Measurements from ENCODE around the gene RTP3. TPM values are rescaled to one million over a fixed set of nuclear protein-coding genes. Genes with fewer than 3 reads are reported as not detected.
A peak's percentile ranks its signal among the peaks of the same experiment; 100 is the strongest.

RTP3 gene
- total RNA-seq, 2 experiments from 2014 or later: not detected

DNA sequence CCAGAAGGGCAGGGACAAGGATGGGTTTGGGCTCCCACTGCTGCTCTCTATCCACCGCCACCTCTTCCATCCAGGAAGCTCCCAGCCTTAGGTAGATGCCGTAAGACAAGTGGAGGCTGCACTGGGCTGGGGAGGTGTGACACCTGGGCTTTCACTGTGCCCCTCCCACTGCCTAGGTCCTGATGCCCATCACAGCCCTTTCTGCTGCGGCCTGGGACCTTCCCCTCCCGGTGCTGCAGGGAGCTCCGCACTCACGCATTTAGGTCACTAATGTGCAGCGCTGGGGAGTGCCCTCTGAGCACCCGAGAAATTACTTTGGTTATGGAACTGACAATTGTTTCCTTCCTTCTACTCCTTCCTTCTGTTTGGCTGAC lies 33.9 kb upstream of the RTP3 start:
- Mint-ChIP-seq H3K27me3 (peaks cover 76% of the 10 kb centered on the region), H3K27ac (no peak overlapping the region), H3K36me3 (no peaks in the 10 kb centered on the region), H3K4me3 (no peak overlapping the region), H3K9me3 (ENCODE audit: low read depth) (peaks cover 4% of the 10 kb centered on the region), H3K4me1 (peaks cover 6% of the 10 kb centered on the region)
- ATAC-seq (no peak), DNase-seq (peak; percentile 28)
- CTCF ChIA-PET: interaction anchor here (1.7 kb wide), 1 partner anchor 25 kb away, joined by 8 read pairs; no protein-coding TSS in a partner anchor

GRCh38 chr3:46464326-46465195 lies 33.2 kb upstream of the RTP3 start, which contains the start of gene LTF:
Gene LTF (minus strand): TSS chr3:46464905. CDS start chr3:46464867, 38 bp downstream.
- H3K9me3 Mint-ChIP-seq (ENCODE audit: low read depth): peaks cover 4% of the 10 kb centered on the region
- no peaks in the 10 kb centered on the region for H3K36me3 Mint-ChIP-seq
- no peak for ATAC-seq
- H3K4me3 Mint-ChIP-seq: no peak within 1 kb of the TSS
- H3K4me1 Mint-ChIP-seq: peaks cover 6% of the 10 kb centered on the region
- H3K27ac Mint-ChIP-seq: no peak within 1 kb of the TSS
- peaks cover 70% of the 10 kb centered on the region for H3K27me3 Mint-ChIP-seq
- DNase-seq: peak; percentile 18
- CTCF ChIA-PET: interaction anchor here (1.7 kb wide), 1 partner anchor 24 kb away, joined by 8 read pairs; no protein-coding TSS in a partner anchor

GRCh38 chr3:46465196-46465520 lies 32.6 kb upstream of the RTP3 start:
- H3K9me3 Mint-ChIP-seq (ENCODE audit: low read depth): peaks cover 4% of the 10 kb centered on the region
- DNase-seq: peak; percentile 15
- H3K27me3 Mint-ChIP-seq: peaks cover 64% of the 10 kb centered on the region
- CTCF ChIA-PET: interaction anchor here (1.1 kb wide), 1 partner anchor 15 kb away, joined by 3 read pairs; no protein-coding TSS in a partner anchor
- H3K27ac Mint-ChIP-seq: no peak overlapping the region
- H3K4me1 Mint-ChIP-seq: peaks cover 6% of the 10 kb centered on the region
- ATAC-seq: no peak
- H3K36me3 Mint-ChIP-seq: no peaks in the 10 kb centered on the region
- H3K4me3 Mint-ChIP-seq: no peak overlapping the region

- no peaks in the 10 kb centered on the region for H3K9me3 Mint-ChIP-seq (ENCODE audit: low read depth)
- H3K36me3 Mint-ChIP-seq: no peaks in the 10 kb centered on the region
- H3K27me3 Mint-ChIP-seq: peaks cover 57% of the 10 kb centered on the region
- no peak overlapping the region for H3K4me3 Mint-ChIP-seq
- CTCF ChIA-PET: interaction anchor here (1.1 kb wide), 1 partner anchor 16 kb away, joined by 3 read pairs; no protein-coding TSS in a partner anchor
- ATAC-seq: no peak
- DNase-seq: peak; percentile 23
- H3K4me1 Mint-ChIP-seq: peaks cover 6% of the 10 kb centered on the region
- H3K27ac Mint-ChIP-seq: no peak overlapping the region
Observed at GRCh38 chr3:46466273-46466672, 31.5 kb upstream of the RTP3 start.

DNA sequence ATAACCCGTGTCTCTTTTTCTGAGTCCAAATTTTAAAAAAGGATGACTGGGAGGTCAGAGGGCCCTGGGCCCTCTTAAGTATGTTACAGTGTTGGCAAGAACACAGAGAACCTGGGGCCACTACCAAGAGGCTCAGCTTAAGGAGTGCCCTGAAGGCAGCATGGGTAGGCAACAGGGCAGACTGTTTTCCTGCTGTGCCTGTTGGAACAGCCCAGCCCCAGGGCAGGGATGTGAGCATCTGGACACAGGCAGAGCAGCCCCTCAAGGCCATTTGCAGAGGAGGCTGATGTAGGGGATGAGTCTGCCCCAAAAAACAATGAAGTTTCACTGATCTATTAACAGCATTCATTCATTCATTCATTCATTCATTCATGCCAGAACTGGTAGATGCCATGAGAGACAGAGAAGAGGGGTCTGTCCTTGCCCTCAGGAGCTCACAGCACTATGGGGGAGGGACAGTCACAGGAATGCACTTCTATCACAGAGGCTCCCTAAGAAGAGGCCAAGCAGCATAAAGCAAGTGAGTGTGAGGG lies 30.8 kb upstream of the RTP3 start:
- peaks cover 6% of the 10 kb centered on the region for H3K4me1 Mint-ChIP-seq
- H3K9me3 Mint-ChIP-seq (ENCODE audit: low read depth): no peaks in the 10 kb centered on the region
- ATAC-seq: no peak
- CTCF ChIA-PET: no interaction called here
- no peaks in the 10 kb centered on the region for H3K36me3 Mint-ChIP-seq
- H3K27me3 Mint-ChIP-seq: peaks cover 52% of the 10 kb centered on the region
- H3K27ac Mint-ChIP-seq: no peak overlapping the region
- no peak overlapping the region for H3K4me3 Mint-ChIP-seq
- peak; percentile 14 for DNase-seq

DNA sequence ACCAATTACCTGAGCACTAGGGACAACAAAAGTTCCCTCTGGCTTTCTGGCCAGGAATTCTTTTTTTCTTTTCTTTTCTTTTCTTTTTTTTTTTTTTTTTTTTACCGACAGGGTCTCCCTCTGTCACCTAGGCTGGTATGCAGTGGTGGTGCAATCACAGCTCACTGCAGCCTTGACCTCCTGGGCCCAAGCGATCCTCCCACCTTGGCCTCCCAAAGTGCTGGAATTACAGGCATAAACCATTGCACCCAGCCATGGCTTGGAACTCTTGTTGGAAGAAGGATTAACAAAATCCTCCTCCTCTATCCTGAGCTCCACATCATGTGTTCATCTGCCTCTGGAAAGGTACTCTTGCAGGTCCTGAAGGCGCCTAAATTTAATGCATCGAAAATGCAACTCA lies 30.2 kb upstream of the RTP3 start:
- H3K9me3 Mint-ChIP-seq (ENCODE audit: low read depth): no peaks in the 10 kb centered on the region
- CTCF ChIA-PET: no interaction called here
- peaks cover 51% of the 10 kb centered on the region for H3K27me3 Mint-ChIP-seq

GRCh38 chr3:46468753-46469600 lies 28.8 kb upstream of the RTP3 start:
- DNase-seq: peak; percentile 37
- CTCF ChIA-PET: no interaction called here
- H3K36me3 Mint-ChIP-seq: no peaks in the 10 kb centered on the region
- H3K9me3 Mint-ChIP-seq (ENCODE audit: low read depth): peaks cover 2% of the 10 kb centered on the region
- no peaks in the 10 kb centered on the region for H3K4me1 Mint-ChIP-seq
- H3K27ac Mint-ChIP-seq: no peak overlapping the region
- H3K27me3 Mint-ChIP-seq: peaks cover 47% of the 10 kb centered on the region
- no peak for ATAC-seq
- H3K4me3 Mint-ChIP-seq: no peak overlapping the region

More for the DNA sequence above, 30.2 kb upstream of the RTP3 start:
- ATAC-seq (no peak), DNase-seq (no peak)
- H3K4me1 Mint-ChIP-seq: peaks cover 6% of the 10 kb centered on the region
- no peaks in the 10 kb centered on the region for H3K36me3 Mint-ChIP-seq
- H3K4me3 Mint-ChIP-seq: no peak overlapping the region
- no peak overlapping the region for H3K27ac Mint-ChIP-seq

DNA sequence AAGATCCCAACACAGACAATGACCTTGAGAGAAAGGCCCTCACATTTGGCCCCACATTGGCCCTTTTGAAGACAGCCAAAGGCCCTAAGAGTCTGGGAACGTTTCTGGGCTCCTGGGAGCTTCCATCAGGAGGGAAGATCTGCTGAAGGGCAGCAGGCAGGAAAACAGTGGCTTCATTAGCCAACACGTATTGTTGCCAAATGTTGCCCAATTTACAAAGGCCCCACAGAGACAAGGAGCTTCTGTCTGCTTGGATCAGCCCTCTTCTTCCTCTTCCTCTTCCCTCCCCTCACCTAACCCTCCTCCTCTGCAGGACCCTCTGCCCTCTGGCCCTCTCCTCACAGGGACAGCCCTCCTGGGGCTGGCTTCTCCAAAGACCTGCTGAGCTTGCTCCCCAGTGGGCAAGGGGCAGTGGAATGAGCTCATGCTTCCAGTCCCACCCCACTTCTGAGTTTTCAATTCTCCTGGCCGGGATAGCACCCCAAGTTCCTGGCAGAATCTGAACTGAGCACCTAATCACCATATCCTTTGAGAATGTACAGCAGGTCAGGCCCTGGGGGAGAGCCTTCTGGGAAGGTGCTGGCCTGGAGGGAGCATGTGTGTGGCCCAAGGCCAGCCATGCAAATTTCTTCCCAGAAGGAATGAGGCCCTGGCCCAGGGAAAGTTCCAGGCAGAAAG lies 28.0 kb upstream of the RTP3 start:
- Mint-ChIP-seq H3K4me1 (no peaks in the 10 kb centered on the region), H3K27me3 (peaks cover 46% of the 10 kb centered on the region), H3K36me3 (peaks cover 4% of the 10 kb centered on the region), H3K4me3 (no peak overlapping the region), H3K27ac (no peak overlapping the region), H3K9me3 (ENCODE audit: low read depth) (peaks cover 6% of the 10 kb centered on the region)
- peak; percentile 12 for DNase-seq
- CTCF ChIA-PET: interaction anchor here (1.0 kb wide), 1 partner anchor 89 kb away, joined by 3 read pairs; no protein-coding TSS in a partner anchor
- no peak for ATAC-seq

DNA sequence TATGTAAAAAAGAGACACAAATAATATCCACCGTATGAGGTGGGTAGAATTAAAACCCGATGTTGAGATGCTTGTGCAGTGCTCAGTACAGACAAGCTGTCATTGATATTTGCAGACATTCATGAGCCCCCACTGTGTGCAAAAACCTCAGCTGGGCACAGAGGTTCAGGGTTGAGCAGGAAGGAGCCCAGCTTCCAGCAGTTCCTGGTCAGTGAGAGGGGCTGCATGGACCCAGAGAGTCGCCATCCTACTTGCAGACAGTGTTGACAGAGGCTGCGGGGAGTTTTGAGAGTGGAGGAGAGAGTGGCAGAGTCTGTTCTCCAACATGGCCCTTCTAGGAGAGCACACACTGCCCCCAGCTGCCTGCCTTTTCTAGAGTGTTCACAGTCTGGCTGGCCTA lies 26.9 kb upstream of the RTP3 start:
- peaks cover 8% of the 10 kb centered on the region for H3K9me3 Mint-ChIP-seq (ENCODE audit: low read depth)
- H3K27me3 Mint-ChIP-seq: peaks cover 45% of the 10 kb centered on the region

GRCh38 chr3:46471371-46471914 lies 26.3 kb upstream of the RTP3 start:
- H3K27me3 Mint-ChIP-seq: peaks cover 41% of the 10 kb centered on the region

More for the DNA sequence above, 26.9 kb upstream of the RTP3 start:
- CTCF ChIA-PET: no interaction called here
- Mint-ChIP-seq H3K36me3 (peaks cover 10% of the 10 kb centered on the region), H3K4me3 (no peak overlapping the region), H3K4me1 (no peaks in the 10 kb centered on the region), H3K27ac (no peak overlapping the region)
- ATAC-seq (no peak), DNase-seq (peak; percentile 23)

GRCh38 chr3:46472736-46473135 lies 25.0 kb upstream of the RTP3 start:
- Mint-ChIP-seq H3K27me3 (peaks cover 47% of the 10 kb centered on the region), H3K27ac (no peak overlapping the region), H3K4me3 (no peak overlapping the region), H3K36me3 (peaks cover 10% of the 10 kb centered on the region), H3K4me1 (no peaks in the 10 kb centered on the region), H3K9me3 (ENCODE audit: low read depth) (peaks cover 8% of the 10 kb centered on the region)
- ATAC-seq (no peak), DNase-seq (peak; percentile 22)
- CTCF ChIA-PET: interaction anchor here (3.1 kb wide), 1 partner anchor 16 kb away, joined by 11 read pairs; no protein-coding TSS in a partner anchor

More at GRCh38 chr3:46471371-46471914, 26.3 kb upstream of the RTP3 start:
- Mint-ChIP-seq H3K27ac (no peak overlapping the region), H3K9me3 (ENCODE audit: low read depth) (peaks cover 8% of the 10 kb centered on the region), H3K36me3 (peaks cover 10% of the 10 kb centered on the region), H3K4me1 (no peaks in the 10 kb centered on the region), H3K4me3 (no peak overlapping the region)
- CTCF ChIA-PET: interaction anchor here (3.1 kb wide), 1 partner anchor 18 kb away, joined by 11 read pairs; no protein-coding TSS in a partner anchor
- no peak for ATAC-seq
- peak; percentile 11 for DNase-seq

DNA sequence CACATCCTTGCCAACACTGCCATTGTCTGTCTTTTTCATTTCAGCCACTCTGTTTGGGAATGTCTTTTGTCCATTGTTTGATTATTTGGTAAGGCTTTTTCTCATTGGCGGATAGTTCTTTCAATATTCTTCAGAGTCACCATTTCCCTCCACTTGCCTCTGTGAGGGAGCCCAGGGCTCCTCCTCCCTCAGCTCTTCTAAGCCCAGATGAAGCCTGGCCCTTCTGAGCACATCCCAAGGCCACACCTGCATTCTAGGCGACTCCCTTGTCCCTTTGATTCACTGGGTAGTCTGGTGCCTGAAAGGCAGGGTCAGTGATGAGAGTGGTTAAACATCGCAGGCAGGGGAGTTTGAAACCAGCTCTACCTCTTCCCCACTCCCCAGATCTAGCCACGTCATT lies 20.6 kb upstream of the RTP3 start:
- CTCF ChIA-PET: interaction anchor here (1.0 to 2.6 kb wide), 2 partner anchors 11 to 16 kb away, joined by 3 to 12 read pairs; no protein-coding TSS in a partner anchor
- Mint-ChIP-seq H3K9me3 (ENCODE audit: low read depth) (peaks cover 8% of the 10 kb centered on the region), H3K36me3 (peaks cover 10% of the 10 kb centered on the region), H3K4me3 (no peak overlapping the region), H3K27ac (no peak overlapping the region), H3K4me1 (no peaks in the 10 kb centered on the region), H3K27me3 (peaks cover 58% of the 10 kb centered on the region)
- no peak for ATAC-seq
- peak; percentile 28 for DNase-seq
